Chondrocyte (in vitro differentiated cells): ENCODE measurements around the gene RILP. TPM values are rescaled to one million over a fixed set of nuclear protein-coding genes. Genes with fewer than 3 reads are reported as not detected.

ENCODE experiments used
- DNase-seq: peaks from one replicate; pipeline ENCODE4 v3.0.0; 2021; ENCODE audit warnings: mixed read lengths, low spot score
- H3K27ac Mint-ChIP-seq: one replicate; pipeline ENCODE4 v1.8.0; 2021; ENCODE audit warnings: mild to moderate bottlenecking, moderate library complexity, mixed read lengths; ENCODE audit not compliant: unreplicated experiment
- H3K27me3 Mint-ChIP-seq: 2 replicates; pipeline ENCODE4 v1.8.0; 2021; ENCODE audit warnings: low read depth, mixed read lengths
- H3K36me3 Mint-ChIP-seq: 2 replicates; pipeline ENCODE4 v1.8.0; 2021; ENCODE audit warnings: low read depth, mixed read lengths
- H3K4me1 Mint-ChIP-seq: 2 replicates; pipeline ENCODE4 v1.8.0; 2021; ENCODE audit warnings: low read depth, mild to moderate bottlenecking, mixed read lengths
- H3K4me3 Mint-ChIP-seq: one replicate; pipeline ENCODE4 v1.8.0; 2021; ENCODE audit warnings: mild to moderate bottlenecking, moderate library complexity, mixed read lengths; ENCODE audit not compliant: unreplicated experiment
- H3K9me3 Mint-ChIP-seq: 2 replicates; pipeline ENCODE4 v1.8.0; 2021; ENCODE audit warnings: low read depth, mixed read lengths
- total RNA-seq: library from RNA; stranded (reverse); gene quantifications from 3 replicates; pipeline ENCODE4 v1.2.1, GENCODE V29; 2021
- TF ChIP-seq, protein P1 (sequence below): fragments of 200-600 bp; sonication (generic); IDR thresholded peaks from 2 replicates; pipeline ENCODE4 v1.5.0; 2021; ENCODE audit warnings: antibody characterized with exemption, mild to moderate bottlenecking, moderate library complexity

RILP gene
- total RNA-seq, 1 donor from 2014 or later: 1.8 TPM

DNA sequence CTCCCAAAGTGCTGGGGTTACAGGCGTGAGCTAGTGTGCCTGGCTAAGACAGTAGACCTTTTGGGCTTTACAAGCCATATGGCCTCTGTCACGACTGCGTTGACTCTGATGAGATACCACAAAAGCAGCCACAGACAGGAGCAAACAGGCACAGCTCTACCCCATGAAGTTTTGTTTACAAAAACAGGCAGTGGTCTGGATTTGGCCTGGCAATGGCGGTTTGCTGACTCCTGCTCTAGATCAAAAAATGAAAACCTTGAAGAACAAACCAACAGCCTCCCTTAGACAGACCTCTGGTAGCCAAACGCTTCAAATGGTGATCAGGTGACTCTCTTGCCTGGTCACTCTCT, 41.7 kb downstream of the RILP start:
- TF ChIP-seq, protein P1, sequence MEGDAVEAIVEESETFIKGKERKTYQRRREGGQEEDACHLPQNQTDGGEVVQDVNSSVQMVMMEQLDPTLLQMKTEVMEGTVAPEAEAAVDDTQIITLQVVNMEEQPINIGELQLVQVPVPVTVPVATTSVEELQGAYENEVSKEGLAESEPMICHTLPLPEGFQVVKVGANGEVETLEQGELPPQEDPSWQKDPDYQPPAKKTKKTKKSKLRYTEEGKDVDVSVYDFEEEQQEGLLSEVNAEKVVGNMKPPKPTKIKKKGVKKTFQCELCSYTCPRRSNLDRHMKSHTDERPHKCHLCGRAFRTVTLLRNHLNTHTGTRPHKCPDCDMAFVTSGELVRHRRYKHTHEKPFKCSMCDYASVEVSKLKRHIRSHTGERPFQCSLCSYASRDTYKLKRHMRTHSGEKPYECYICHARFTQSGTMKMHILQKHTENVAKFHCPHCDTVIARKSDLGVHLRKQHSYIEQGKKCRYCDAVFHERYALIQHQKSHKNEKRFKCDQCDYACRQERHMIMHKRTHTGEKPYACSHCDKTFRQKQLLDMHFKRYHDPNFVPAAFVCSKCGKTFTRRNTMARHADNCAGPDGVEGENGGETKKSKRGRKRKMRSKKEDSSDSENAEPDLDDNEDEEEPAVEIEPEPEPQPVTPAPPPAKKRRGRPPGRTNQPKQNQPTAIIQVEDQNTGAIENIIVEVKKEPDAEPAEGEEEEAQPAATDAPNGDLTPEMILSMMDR: no peak
- no peak for DNase-seq
- no peaks in the 10 kb centered on the region for H3K27me3 Mint-ChIP-seq
- H3K27ac Mint-ChIP-seq: no peak overlapping the region
- no peaks in the 10 kb centered on the region for H3K4me1 Mint-ChIP-seq
- H3K9me3 Mint-ChIP-seq: no peaks in the 10 kb centered on the region
- H3K4me3 Mint-ChIP-seq: no peak overlapping the region
- no peaks in the 10 kb centered on the region for H3K36me3 Mint-ChIP-seq

- Mint-ChIP-seq H3K36me3 (no peaks in the 10 kb centered on the region), H3K27me3 (no peaks in the 10 kb centered on the region), H3K4me1 (no peaks in the 10 kb centered on the region), H3K4me3 (no peak overlapping the region), H3K27ac (no peak overlapping the region), H3K9me3 (peaks cover 3% of the 10 kb centered on the region)
- TF ChIP-seq, protein P1: no peak
- DNase-seq: no peak
These were observed 43.2 kb downstream of the RILP start for GRCh38 chr17:1606352-1606985.

DNA sequence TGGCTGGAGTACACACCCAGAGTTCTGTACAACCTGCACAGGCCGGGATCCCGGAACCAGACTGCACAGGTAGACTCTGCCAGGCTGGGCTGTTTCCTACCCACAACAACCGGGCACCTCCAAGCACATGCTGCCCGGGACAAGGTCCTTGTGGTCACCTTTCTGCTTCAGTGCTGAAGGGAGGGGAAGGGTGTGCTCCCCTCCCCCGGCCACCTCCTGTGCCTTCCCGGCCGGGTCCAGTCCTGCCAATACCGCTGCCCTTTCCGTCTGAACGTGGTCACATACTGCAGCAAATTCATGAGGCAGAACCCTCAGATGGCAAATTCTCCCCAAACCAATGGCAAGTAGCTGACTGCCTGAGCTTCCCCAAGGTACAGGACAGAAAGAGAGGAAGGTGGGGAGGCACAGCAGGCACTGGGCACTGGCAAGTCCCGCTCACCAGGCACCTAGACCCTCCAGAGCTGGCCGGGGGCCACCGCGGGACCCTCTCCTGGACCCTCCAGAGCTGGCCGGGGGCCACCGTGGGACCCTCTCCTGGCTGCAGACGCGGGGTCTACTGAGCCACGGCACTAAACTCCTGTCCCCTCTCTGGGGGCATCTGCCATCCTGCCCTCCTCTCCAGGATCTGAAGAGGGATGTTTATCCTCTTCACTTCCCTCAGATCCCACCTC, 43.9 kb downstream of the RILP start:
- Mint-ChIP-seq H3K27me3 (no peaks in the 10 kb centered on the region), H3K27ac (no peak overlapping the region), H3K36me3 (no peaks in the 10 kb centered on the region), H3K9me3 (peaks cover 4% of the 10 kb centered on the region), H3K4me3 (no peak overlapping the region), H3K4me1 (no peaks in the 10 kb centered on the region)
- no peak for DNase-seq
- TF ChIP-seq, protein P1: no peak

DNA sequence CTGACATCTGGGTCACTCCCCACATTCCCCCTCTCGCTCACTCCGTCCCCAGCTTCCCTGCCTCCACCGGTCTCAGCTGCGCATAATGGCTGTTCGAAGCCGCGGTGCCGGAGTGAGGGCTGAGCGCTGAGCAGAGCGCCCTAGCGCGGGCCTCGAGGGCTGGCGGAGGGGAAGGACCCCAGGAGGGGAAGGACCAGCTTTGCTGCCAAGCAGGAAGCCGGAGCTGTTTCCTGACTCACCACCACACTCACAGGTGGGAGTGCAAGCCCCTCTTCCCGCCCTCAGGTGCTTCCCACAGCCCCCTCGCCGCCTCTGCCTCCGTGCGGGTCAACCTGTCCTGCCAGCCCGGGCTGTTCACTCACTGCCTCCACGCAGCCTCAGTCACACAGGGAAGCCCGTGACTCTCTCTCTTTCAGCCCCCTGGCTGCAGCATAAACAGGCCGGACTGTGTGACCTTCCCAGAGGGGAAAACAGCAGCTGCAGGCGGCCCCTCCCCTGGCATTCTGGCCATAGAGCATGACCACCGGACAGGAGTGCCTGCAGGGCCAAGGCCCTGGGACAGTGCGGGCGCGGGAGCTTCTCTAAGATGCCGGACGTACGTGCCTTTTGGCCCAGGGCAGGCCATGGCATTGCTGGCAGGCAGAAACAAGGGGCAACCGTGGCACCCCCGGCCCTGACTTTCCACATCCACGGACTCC, 44.7 kb downstream of the RILP start:
- H3K27me3 Mint-ChIP-seq: no peaks in the 10 kb centered on the region
- TF ChIP-seq, protein P1: no peak
- H3K9me3 Mint-ChIP-seq: peaks cover 4% of the 10 kb centered on the region
- H3K36me3 Mint-ChIP-seq: no peaks in the 10 kb centered on the region
- no peak for DNase-seq
- H3K27ac Mint-ChIP-seq: no peak overlapping the region
- H3K4me1 Mint-ChIP-seq: no peaks in the 10 kb centered on the region
- no peak overlapping the region for H3K4me3 Mint-ChIP-seq

- H3K9me3 Mint-ChIP-seq: peaks cover 4% of the 10 kb centered on the region
- no peak for DNase-seq
- H3K4me1 Mint-ChIP-seq: no peaks in the 10 kb centered on the region
- no peak overlapping the region for H3K4me3 Mint-ChIP-seq
- no peak overlapping the region for H3K27ac Mint-ChIP-seq
- TF ChIP-seq, protein P1: no peak
- H3K27me3 Mint-ChIP-seq: no peaks in the 10 kb centered on the region
- no peaks in the 10 kb centered on the region for H3K36me3 Mint-ChIP-seq
These were observed 48.1 kb downstream of the RILP start for GRCh38 chr17:1601571-1601970.
